Putamen (tissue), 1 donor: ENCODE data around the gene LHX5.
"Not testable (repeated sequence)": the region's sequence is repeated elsewhere in the genome, so short reads cannot be mapped to it uniquely, and the experiment has no call there.

Experiments
- DNase-seq: peaks from one replicate; pipeline ENCODE4 v3.0.0-alpha.2; 2016; ENCODE audit warnings: low spot score

LHX5 gene

GRCh38 chr12:113471619-113472171, at the start of gene LHX5:
Gene LHX5 (minus strand): TSS chr12:113471871. CDS start chr12:113471498, 373 bp downstream.
- DNase-seq, result no peak

- no peak for DNase-seq
These were observed 48.0 kb upstream of the LHX5 start for GRCh38 chr12:113519464-113520307.

- DNase-seq, result no peak
These were observed 43.6 kb upstream of the LHX5 start for GRCh38 chr12:113515082-113515856.

GRCh38 chr12:113514602-113515001, 42.9 kb upstream of the LHX5 start:
- DNase-seq, result no peak

GRCh38 chr12:113512568-113512967, 40.9 kb upstream of the LHX5 start:
- no peak for DNase-seq

GRCh38 chr12:113506867-113507266, 35.2 kb upstream of the LHX5 start:
- no peak for DNase-seq

- no peak for DNase-seq
These were observed 34.3 kb upstream of the LHX5 start for GRCh38 chr12:113505941-113506340.

- no peak for DNase-seq
These were observed 33.2 kb upstream of the LHX5 start for GRCh38 chr12:113504917-113505316.

- DNase-seq, result peak; percentile 39
These were observed 29.2 kb upstream of the LHX5 start for GRCh38 chr12:113500782-113501311.

- DNase-seq, result no peak
These were observed 28.6 kb upstream of the LHX5 start for GRCh38 chr12:113500306-113500675.

GRCh38 chr12:113498490-113498889, 26.8 kb upstream of the LHX5 start:
- no peak for DNase-seq

- DNase-seq, result no peak
These were observed 26.0 kb upstream of the LHX5 start for GRCh38 chr12:113497693-113498092.

GRCh38 chr12:113495941-113496340, 24.3 kb upstream of the LHX5 start:
- DNase-seq, result not testable (repeated sequence)

GRCh38 chr12:113488322-113488721, 16.7 kb upstream of the LHX5 start:
- DNase-seq, result no peak

GRCh38 chr12:113486722-113487121, 15.1 kb upstream of the LHX5 start:
- no peak for DNase-seq

GRCh38 chr12:113485330-113485729, 13.7 kb upstream of the LHX5 start:
- DNase-seq, result no peak

- no peak for DNase-seq
These were observed 10.7 kb upstream of the LHX5 start for GRCh38 chr12:113482334-113482733.

GRCh38 chr12:113480336-113480971, 8.8 kb upstream of the LHX5 start:
- no peak for DNase-seq

- no peak for DNase-seq
These were observed 8.1 kb upstream of the LHX5 start for GRCh38 chr12:113479590-113480335.

GRCh38 chr12:113479216-113479589, 7.5 kb upstream of the LHX5 start:
- DNase-seq, result no peak

GRCh38 chr12:113478351-113479011, 6.8 kb upstream of the LHX5 start:
- DNase-seq, result no peak
